GM21786 (cell line): Measurements from ENCODE around the gene PLPP3.

Source experiments
- ATAC-seq: cut with Tn5 transposase; IDR thresholded peaks from one replicate; pipeline ENCODE4 v1.9.1; 2021; ENCODE audit not compliant: unreplicated experiment

Gene PLPP3

GRCh38 chr1:56548571-56548970 is 30.8 kb downstream of the PLPP3 start:
- no peak for ATAC-seq

DNA sequence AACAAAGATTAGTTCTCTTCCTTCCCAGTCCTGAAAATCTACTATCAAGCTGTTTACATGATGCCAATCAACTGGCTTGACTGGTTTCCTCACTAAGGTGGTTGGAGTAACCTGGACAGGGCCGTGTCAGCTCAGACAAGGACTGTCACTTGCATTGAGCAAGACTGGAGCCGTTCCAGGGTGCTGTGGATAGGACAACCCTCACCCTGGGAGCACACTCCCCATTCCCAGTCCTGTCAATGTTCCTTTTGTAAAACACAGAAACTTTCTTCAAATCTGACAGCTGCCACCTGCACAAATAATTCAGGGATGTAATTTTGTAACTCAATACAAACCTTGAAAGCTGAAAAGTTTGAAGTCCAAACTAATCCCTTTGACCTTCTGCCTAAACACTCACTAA is 31.4 kb downstream of the PLPP3 start:
- no peak for ATAC-seq

DNA sequence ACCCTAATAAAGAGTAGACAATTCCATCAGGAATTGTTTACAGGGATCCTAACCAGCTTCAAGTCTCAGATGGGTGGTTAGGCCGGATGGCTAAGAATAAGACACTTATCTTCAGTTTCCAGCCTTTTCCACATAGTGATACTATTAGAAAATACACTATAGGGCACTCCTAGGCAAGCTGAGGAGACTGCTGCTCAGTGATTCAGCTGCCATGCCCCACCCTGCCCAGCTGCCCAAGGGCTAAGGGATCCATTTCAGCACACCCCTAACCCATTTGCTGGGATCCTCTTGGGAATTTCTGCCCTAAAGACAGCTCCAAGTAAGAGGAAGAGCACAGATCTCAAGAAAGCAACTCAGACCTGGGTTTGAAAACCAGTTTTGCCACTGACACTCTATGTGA is 31.9 kb downstream of the PLPP3 start:
- no peak for ATAC-seq

DNA sequence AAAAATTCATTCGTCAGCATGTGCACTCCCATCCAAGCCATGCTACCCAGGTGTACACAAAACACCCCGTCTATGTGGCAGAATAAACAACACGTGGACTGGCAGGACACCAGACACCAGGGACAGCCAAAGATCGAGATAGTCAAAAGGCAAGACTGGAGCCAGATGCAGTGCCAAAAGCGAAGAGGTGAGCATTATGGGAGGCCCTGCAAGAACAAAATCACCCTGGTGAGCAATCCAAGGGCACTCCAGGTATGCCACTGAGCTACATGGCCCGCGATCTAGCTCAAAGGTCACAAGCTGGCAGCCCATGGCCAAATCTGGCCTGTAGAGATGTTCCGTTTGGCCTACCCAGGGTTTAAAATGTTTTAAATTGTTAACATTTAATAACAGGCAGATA is 33.7 kb downstream of the PLPP3 start:
- ATAC-seq = no peak

- ATAC-seq = no peak
Measured at GRCh38 chr1:56543783-56544612, 35.4 kb downstream of the PLPP3 start.

DNA sequence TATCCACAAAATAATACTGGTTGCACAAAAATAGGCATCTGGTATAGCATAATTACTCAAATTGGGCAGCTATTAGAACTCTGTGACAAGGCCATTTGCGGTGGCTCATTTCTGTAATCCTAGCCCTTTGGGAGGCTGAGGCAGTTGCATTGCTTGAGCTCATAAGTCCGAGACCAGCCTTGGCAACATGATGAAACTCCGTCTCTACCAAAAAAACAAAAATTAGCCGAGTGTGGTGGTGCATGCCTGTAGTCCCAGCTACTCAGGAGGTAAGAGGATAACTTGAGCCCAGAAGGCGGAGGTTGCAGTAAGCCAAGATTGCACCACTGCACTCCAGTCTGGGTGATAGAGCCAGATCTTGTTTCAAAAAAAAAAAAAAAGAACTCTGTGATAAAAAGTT is 36.7 kb downstream of the PLPP3 start:
- no peak for ATAC-seq

DNA sequence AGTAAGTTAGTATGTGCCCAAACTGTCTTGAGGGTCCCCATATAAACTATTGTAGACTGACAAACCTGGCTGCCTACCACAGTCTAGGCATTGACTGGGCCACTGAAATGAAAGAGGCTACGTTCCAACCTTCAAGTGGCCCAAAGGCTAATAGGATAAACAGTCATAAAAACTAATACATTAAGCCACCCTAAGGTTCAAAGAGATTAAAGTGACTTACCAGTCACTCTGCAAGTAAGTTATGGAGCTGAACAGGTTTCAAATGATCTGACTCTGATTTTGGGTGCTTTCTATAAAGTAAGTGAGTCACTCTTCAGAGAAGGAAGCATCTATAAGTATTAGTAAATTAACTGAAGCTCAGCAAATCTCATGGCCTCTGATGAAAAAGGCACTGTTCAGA is 38.0 kb downstream of the PLPP3 start:
- no peak for ATAC-seq

DNA sequence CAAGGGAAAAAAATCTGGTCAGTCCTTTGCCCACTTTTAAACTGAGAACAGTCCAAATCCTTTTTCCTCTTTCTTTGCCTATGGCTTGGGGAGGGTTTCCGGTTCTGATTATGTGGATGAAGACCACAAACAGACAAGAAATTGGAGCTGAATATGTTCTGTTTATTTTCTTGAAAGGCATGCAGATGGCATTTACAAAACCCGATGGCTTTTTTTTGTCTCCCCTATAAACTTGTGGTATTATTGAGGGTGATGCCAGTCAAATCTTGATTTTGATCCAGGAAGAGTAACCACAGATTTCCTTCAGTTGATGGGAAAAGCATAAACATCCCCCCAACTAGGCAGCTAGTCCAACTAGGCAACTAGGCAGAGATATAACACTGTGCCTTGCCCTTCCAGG is 38.9 kb downstream of the PLPP3 start:
- ATAC-seq = no peak

- ATAC-seq = no peak
Measured at GRCh38 chr1:56539520-56539931, 39.8 kb downstream of the PLPP3 start.

DNA sequence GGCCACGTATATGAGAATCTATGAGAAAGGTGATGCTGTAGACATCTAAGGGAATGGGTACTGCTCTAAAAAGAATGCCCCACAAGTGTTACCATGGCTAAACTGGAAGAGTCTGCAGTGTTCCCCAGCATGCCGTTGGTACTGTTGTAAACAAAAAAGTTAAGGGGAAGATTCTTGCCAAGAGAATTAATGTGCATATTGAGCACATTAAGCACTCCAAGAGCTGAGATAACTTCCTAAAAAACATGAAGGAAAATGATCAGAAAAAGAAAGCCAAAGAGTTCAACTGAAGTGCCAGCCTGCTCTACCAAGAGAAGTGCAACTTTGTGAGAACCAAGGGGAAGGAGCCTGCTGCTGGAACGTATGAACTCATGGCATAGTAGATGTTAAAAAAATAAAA is 40.8 kb downstream of the PLPP3 start:
- ATAC-seq = no peak

DNA sequence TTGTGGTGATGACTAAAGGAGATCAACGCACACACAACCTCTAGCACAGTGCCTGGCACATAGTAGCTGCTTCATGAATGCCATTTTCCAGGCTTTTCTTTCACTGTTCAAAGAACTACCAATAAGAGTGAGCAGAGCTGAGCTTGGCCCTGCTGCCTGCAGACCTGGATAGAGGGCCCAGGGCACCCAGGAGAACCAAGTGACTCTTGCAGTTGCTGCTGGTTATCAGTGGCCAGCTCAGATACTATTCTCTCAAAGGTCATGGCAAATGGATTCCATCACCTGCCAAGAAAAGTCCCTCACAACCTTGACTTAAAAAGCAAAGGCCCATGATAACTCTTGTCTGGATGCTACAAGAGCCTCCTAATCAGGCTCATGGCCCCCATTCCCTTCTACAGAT is 41.7 kb downstream of the PLPP3 start:
- ATAC-seq = no peak

DNA sequence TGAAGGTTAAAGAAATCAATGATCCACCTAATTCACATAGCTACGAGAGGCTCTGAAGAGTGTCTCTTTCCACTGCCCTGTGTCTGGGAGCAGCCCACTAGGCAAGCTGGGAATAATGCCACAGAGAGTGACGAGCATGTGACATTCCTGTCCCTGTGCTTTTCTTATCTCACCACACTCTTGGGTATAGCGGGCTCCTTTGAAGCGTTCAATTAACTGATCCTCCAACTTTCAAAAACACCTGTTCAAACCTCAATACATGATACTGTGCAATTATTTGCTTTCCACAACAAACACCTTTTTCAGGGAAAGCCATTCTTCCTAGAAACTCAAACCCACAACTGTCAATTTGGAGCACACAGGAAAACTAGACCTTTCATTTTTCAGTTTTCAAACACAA is 43.4 kb downstream of the PLPP3 start:
- no peak for ATAC-seq

DNA sequence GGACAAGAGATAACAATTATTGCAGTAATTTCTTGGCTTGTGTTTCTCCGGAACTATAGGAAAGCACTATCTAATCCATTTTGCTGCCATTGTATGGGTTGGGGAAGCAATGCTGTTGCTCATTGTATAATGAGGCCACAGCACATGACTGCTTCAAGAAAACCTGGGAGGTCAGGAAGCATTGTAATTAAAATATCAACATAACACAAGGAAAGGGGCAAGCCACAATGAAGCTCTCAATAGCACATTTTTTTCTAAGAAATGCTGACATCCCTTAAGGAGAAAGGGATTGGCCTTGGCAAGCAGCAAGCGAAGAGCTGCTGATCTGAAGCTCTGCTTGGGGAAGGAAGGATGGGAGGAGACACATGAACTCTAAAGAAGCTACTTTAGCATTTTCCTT is 44.0 kb downstream of the PLPP3 start:
- no peak for ATAC-seq

DNA sequence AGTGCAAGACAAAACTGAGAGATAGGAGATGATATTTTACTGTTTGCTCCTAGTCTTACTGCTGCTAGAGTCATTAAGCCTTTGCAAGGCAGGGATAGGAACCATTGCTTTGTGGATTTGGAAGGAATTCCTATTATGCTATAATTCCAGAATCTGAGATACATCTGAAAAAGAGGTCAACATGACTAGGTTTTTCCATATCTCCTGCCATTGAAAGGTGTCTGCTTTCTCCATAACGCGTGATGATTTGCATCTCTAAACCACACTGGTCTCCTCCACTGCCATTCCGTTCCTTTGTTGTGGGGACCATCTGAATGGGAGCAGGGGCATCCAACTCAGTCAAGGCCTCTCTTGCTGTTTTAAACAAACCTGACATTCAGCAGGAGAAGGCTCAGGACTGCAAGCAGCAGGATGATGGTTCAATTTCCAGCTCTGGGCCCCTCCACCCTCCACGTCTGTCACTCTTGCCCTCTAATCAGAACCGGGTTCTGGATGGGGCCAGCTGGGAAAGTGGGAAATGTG is 45.2 kb downstream of the PLPP3 start:
- ATAC-seq = no peak

DNA sequence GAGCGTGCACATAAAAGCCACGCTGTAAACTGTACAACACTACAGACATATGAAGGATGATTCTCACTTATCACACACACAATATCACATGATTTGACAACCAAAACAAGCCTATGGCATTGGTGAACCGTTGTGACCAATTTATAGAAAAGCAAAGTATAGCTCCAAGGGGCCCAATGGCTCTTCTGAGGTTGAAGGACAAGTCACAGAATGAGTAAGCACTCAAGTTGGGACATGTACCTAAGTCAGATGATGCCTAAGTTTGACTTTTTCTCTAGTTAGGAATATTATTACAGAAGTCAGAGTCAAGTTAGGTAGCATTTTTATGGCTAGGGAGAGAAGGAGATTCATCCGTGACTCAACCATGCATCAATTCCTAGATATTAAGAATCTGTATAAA is 45.7 kb downstream of the PLPP3 start:
- ATAC-seq = peak; percentile 80

DNA sequence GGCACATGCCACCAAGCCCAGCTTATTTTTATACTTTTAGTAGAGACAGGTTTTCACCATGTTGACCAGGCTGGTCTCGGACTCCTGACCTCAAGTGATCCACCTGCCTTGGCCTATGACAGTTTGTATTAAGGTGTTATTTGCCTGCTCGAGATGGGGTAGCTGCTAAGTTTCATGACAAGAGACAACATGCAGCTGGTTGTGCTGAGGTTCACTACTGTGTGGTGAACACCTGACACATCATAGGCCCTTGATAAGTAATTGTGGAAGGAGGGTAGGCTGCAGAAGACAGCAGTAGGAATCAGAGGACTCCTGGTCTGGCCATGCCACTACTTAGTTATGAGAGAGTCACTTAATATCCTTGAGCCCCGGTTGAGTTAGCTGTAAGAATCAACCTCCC is 46.2 kb downstream of the PLPP3 start:
- peak; percentile 17 for ATAC-seq

DNA sequence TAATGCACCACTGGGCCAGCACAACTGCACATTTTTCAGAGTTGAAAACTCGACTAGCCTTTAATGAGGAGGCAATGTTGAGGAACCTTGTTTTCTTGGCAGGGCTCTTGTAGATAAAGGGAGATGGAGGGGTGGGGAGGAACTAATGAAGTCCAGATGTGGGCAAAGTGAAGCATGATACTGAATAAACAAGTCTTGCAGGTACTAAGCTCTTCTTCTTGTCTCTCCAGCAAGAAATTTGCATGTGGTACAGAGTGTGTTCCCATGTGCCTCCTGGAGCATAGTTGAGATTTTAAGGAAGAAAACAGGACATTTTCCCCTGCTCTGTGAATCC is 47.0 kb downstream of the PLPP3 start:
- no peak for ATAC-seq

DNA sequence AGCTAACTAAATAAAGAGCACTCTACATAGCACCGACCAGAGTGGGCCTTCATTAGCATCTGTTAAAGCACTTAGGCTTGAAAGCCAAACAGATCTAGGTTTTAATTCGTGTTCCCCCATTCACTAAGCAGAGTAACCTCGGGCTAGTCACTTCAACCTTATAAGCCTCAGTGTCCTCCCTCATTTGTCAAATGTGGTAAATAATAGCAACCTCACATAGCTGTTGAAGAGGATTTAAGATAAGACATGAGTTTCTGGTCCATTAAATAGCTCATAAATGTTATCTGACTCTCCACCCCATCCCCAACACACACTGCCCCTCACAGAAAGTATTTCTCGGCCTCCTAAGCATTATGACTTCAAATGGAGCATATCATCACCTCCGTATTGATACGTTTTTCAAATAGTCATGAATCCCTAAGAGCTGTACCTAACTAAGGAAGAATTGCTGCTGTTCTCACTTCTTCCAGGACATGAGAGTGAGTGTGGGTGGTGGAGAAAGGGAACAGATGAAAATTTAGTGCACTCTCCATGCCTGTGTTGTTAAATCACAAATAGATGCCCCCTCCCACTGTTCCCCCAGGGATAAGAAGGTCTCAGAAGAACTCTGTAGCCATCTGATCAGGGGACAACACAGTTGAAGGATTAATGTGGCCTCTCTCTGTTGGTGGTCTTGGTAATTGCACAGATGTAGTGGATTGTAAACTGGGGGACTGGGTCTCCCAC is 47.6 kb downstream of the PLPP3 start:
- no peak for ATAC-seq

GRCh38 chr1:56529801-56530200 is 49.6 kb downstream of the PLPP3 start:
- ATAC-seq = no peak

DNA sequence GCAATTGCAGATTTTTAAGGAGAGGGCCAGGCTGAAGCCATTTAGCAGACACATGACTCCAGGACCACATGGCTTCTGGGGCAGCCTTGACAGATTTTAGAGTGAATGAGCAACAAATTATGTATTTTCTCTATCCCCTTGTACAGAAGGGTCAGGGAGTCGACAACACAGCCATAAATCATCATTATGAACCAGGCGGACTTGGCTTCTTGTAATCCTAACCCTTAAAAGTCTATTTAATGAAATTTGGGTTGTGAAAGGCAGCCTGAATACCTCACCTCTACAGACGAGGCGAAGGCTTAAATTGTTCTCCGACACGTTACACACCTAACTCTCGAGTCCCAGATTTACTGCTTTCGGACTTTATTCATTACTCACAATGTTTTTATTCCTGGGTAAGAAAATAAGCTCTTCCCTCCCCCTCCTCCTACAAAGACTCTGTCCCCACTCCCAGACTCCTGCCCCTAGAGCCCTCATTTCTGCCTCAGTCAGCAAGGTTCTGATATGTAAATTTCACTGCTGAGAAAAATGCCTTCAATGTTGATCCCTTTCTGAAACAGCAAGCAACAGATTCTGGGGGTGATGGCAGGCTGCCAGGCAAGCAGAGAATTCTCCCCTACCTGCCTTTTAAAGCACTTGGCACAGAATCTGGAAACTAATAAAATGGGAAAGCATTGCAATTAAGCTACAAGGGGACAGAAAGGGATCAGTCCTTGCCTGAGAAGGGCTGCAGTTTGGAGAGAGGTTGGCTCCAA is 51.6 kb downstream of the PLPP3 start:
- ATAC-seq = no peak

GRCh38 chr1:56526571-56527174 is 52.7 kb downstream of the PLPP3 start:
- peak; percentile 63 for ATAC-seq
